Cortex of kidney (tissue), 1 donor: ENCODE measurements around the gene KRT3.
"Not testable (repeated sequence)": the region's sequence is repeated elsewhere in the genome, so short reads cannot be mapped to it uniquely, and the experiment has no call there.

ENCODE experiments used
- DNase-seq: peaks from one replicate; lab custom pipeline; 2025; lab: John Stamatoyannopoulos, UW

The KRT3 gene

DNA sequence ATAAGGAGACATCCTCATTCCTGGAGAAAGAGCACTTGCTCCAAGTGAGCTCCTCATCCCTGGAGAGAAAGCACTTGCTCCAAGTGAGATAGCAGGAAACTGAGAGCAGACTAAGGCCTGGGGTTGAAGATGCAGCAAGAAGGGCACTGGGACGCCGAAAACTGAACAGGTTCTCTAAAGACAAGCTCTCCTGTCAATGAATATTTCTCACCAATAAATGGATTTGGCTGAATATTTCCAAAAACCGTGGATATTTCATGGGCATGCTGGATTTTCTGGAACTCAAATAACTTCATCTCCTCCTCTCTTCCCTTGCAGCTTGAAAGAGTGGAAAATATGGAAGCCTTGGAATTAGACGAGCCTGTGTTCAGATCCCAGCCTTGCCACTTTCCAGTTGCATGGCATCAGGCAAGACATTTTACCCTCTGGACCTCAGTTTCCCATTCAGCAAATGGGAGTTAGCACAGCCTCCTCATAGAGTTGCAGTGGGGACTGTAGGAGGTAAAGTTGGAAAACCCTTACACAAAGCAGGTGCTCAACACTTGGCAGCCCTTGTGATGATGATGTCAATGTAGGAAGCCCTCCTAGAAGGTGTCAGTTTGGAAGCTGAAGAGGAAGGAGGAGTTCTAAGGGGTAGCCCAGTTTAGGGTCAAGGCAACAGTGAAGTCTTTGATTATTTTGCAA, 14.4 kb downstream of the KRT3 start:
- no peak for DNase-seq

DNA sequence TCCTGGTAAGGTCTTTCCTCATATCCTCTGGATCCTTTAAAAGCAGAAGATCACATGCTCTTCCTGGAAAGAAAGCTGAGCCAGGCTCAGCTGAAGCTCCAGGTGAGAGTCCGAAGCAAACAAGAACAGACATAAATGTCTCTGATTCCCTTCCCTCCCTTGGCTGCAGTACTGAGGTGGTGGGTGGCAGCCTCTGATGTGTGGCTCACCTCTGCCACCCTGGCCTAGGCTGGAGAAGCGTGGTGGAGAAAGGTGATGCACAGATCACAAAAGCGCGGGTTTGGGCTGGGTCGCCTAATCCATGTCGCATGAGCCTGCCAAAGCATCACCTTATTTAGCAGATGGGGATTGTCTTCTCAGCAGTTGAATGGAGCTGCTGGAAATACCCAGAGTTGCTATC, 16.0 kb downstream of the KRT3 start:
- no peak for DNase-seq

DNA sequence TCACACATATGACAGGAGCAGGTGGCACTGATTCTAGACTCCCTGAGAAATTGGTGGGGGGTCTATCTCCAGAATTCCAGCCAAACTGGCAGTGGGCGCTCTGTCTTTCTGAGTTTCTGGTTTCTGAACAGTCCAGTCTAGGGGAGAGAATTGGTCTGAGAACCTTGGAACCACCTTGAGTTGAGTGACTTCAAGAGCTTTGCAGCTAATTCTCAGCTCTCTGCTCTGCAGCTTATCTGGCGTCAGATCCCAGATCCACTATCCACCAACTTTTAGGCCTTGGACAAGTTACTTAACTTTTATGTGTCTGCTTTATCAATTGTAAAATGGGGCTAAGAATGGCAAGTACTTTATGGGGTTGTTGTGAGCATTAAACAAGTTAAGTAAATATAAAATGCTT, 17.1 kb downstream of the KRT3 start:
- no peak for DNase-seq

DNA sequence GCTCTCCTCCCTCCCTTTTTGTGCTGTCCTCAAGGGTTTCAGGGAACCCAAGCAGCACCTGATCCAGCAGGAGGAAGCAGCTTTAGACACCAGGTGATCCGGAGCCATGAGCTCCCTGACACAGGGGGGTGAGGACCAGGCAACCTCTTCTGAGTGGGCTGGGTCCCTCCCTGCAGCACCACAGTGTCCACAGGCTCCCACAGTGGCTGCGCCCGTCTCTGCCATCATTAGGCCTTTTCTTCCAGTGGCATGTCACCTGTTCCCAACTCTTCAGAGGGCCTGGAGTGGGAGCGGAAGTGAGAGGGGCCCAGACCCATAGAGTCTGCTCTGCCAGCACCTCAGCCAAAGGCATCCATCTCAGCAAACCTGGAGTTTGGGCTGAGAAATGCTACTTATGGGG, 18.4 kb downstream of the KRT3 start:
- DNase-seq = no peak

DNA sequence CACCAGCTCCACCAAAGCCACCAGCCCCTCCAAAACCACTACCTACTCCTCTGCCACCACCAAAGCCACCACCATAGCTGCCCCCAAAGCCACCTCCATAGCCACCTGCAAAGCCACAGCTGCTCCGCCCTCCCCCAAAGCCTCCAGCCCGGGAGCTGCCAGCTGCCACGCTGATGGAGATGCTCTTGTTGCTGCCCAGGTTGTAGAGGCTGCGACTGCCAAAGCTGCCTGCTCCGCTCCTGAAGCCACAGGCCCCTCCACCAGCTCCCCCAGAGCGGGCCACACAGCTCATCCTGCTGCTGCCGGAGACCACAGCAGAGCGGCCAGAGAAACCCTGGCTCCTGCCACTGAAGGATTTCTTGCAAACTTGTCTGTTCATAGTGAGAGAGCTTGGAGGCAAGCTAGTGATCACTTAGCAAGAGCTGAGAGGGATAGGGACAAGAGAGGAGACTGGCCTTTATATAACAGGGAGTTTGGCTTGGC, 19.0 kb downstream of the KRT3 start, which contains the start of gene KRT76:
Gene KRT76 (minus strand): TSS at position 433 of the 483 bp plus-strand sequence. CDS start 54 bp downstream, at position 379.
- no peak for DNase-seq

DNA sequence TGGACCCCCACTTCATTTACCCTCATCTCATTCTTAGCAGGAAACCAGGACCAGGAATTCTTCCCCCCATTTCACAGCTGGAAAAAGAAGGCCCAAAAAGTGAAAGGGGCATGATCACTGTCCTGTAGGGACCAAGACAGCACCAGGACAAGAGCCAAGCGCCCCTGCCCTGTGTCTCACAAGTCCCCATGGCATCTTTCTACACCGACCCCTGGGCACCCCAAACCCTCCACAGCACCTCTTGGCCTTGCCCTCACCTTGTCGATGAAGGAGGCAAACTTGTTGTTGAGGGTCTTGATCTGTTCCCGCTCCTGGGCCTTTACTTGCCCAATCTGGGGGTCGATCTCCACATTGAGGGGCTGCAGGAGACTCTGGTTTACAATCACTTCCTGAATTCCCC, 19.5 kb downstream of the KRT3 start:
- no peak for DNase-seq

DNA sequence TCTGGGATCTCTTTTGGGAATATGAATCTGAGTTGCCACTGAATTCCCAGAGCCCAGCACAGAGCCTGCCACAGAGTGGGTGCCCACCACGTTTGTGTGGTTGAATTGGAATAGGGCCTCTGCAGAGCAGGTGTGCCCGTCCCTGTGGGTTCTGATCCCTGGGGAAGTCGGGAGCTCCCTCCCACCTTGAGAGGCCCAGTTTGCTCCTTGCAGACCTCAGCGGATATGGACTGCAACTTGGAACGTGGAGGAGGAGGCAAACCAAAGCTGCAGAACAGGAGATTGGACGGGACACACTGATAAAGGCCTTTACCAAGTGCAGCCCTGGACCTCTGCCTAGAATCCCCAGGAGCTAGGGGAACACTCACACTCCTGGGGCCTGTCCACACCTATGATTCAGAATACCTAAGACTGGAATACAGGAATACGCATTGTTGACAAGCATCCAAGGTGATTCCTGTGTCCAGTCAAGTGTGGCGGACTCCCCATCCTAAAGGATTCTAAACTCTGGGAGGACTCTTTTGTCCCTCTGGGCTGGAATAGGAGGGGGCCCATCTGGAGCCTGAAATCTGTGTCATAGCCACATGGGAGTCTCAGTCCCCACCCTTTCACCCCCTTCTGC, 21.2 kb downstream of the KRT3 start:
- DNase-seq = no peak

DNA sequence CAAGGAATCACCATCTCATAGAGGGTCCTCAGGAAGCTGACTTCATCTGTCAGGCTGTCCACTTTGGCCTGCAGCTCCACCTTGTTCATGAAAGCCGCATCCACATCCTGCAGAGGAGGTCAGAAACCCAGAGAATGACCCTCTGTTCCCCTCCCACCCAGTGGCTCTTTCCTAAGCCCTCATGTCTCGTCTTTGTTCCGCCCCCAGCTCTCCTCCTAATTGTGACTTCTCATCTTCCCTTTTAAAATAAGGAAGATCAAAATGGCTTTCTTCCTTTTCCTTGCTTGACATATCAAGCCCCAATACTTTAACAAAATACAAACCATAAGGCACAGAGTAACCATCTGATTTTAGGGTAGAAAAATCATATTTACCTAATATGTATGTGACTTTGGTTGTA, 23.1 kb downstream of the KRT3 start:
- no peak for DNase-seq

DNA sequence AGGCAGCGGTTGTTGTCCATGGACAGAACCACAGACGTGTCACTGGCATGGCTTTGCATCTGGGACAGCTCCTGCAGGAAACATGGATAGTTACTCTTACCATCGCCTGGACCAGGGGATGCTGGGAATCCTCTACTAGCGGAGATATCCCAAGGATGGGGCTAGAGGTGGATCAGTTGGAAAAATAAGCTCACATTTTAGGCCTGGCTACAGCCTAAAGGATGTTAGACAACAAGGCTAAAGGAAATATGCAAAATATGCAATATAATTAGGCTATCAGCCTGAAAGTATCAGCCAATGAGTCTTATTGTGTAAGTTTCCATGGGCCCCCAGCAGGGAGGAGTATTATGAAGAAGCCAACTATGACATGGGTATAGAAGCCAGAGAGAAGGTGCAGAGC, 23.7 kb downstream of the KRT3 start:
- no peak for DNase-seq

DNA sequence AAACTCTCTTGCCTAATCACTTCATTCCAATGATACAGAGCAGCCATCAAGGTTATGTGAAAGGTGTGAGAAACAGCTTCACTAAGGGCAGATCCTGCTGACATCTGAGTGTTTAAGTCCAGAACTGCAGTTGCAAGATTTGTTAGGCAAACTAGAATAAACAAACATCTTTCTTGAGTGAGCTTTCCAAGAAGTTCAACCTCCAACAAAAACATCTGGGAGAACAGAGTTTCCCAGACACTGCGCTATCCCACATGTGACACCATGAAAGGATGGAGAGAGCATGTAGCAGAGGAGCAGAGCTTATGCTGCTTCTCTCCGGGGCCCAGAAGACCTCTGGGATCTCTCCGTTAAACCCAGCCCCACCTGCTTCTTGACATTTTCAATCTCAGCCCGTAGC, 24.4 kb downstream of the KRT3 start:
- no peak for DNase-seq

DNA sequence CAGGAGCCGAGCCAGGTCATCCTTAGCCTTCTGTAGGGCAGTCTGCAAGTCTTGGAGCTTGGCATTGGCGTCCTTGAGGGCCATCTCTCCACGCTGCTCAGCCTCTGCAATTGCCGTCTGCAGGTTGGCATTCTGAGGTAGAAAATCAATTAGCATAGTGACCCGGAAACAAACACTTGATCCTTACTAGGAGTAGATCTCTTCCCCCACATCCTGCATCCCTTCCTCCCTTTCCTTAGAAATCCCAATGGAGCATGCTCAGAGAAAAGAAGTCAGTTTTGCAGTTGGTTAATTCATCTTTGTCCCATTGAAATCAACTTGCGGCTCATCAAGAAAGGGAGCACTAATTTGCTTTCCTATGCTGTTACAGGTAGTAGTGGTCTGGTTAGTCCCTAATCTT, 24.8 kb downstream of the KRT3 start:
- DNase-seq = no peak

DNA sequence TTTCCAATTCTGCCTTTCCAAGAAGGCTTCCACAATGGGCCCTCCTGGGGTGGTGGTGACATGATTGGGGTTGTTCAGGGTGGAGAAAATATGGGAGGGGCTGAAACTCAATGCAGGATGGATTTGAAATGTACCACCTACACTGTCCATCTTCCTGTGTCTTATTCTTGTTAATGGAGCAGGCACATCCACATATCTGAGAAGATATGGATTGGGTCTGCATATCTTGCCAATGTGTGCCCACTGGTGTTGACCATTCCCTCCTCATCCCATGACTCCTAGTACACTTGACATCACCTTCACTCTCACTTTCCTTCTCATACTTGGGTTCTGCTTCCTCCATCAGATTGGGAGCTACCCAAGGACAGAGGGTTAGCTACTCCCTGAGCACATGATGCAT, 26.0 kb downstream of the KRT3 start:
- DNase-seq = no peak

DNA sequence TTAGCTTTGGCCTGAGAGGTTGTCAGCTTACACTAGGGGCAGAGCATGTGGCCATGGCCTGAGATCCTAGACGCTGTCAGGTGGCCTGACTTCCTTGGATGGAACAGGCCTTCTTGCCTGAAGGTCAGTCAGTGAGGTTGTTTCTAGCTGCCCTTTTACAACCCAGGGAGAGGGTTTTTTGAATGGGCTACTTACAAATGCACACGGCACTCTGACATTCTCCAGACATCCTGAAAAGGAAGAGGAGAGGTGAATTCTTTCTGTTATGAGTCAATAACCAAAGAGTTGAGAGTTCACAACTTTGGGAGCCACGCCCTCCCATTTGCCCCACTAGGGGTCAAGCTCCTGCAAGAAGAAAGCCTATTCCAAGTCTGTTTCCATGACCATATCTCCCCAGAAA, 26.6 kb downstream of the KRT3 start:
- no peak for DNase-seq

DNA sequence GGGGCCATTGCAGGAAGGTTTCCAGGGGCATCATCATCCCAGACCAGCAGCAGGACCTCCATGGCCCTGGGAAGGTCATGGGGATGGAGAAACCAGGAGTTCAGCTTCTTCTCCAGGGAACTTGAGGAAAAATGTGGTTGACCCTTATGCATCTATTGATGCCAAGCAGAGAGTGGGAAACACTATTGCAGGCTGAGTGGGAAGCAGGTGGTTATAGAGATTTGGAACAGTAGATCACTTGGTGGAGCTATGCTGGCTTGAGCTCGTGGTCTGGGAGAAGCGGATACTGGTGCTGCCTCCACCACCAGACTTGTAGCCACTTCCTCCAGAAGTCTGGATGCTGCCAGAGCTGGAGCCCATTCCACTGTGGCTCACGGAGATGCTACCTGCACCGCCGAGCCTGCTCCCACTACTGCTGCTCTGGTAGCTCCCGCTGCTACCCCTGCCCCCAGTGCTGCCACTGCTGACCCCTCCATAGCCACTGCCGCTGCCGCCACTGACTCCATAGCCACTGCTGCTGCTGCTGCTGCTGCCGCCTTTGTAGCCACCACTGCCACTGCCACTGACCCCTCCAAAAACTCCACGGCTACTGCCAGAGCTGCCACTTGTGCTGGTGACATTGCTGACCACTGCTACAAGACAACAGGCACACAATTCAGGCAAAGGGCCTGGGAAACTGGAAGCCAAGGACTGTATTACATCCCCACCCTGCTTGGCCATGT, 27.3 kb downstream of the KRT3 start:
- no peak for DNase-seq

DNA sequence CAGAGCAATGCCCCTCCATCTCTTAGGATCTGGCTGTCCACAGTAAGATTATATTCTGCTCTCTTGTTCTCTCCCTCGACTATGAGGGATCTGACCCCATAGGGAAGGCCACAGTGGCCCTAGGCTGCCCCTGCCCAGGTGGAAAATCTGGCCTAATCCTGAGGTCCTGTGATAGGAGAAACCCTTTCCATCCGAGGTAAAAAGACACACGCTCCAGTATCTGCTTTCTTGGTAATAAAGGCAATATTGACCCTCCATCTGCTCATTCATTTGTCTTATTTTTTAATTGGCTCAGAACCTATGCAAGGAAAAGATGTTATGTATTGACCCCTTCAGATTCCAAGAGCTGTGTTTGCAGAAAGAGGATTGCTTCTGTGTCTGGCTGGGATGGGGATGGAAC, 28.5 kb downstream of the KRT3 start:
- no peak for DNase-seq

DNA sequence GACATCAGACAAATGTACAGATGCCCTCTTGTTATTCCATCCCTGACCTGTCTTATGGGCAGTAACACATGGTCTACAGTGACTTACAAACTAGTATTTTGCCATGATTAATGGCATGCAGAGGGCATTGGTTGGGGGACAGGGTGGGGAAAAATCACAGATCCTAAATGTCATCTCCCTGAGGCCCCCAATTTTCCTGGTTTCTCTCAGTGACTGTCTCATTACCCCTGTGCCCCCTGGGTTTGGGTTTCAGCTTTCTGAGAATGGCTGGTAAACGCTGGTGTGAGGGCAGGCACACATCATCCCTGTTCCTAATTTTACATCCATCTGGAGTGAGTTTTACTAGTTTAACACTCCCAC, 28.9 kb downstream of the KRT3 start:
- no peak for DNase-seq

DNA sequence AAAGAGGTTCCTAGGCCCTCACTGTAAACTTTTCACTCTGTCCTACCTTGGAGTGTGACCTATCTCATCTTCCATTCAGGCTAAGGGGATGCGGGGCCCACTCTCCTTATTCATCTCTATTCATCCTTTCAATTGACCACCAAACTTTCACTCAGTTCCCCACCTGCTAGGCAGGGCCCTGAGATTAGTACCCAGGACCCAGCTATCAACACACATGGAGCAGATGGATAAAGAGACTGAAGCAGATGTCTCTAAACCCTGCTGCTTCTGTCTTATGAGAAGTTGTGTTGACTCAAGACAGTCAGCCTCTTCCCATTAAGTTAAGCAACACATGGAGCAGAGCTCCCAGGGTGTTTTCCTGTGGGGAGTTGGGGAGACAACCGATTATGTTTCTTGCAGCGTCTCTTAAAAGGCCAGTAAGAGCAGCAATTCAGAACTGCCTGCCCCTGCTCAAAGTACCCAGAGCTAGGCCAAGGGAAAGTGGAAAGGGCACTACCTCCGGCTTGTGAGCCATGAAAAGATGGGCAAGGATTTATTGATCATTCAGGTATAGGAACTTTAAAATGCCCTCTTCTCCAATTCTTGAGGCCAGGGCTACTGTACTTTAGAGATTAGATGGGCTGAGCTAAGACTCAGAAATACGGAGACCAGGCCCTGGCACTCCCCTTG, 29.4 kb downstream of the KRT3 start:
- no peak for DNase-seq

DNA sequence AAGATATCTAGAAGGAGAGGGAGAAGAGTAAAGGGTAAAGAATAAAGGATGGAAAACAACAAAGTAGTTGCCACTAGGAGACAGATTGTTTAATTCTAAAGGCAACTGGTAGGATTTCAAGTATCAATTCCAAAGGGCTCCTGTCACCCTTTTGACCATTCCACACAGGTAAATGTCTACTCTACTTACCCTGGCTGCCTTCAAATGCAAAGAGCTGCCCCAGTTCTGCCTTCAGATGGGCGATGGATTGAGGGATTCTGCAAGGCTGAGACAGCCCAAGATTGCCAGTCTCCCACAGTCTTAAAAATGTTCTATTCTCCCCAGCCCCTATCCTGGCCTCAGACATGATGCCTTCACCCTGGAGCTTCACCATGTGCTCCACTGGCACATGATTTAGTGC, 30.2 kb downstream of the KRT3 start:
- DNase-seq = no peak

DNA sequence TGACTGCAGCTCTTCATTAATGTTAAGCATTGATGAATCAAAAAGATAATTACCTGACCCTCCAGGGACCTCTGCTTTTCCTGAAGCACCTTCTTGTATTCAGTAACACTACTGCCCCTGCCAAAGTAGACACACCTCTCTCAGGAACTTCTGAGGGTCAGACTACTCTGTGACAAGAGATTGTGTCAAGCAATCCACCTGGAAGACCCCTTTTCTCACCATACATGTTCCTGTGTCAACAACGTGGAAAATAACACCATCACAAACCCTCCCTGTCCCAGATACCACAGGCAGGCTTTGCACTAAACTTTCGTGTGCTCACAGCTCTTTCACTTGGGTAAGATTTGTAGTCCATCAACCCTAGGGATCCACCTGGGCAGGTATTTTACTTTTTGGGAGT, 31.9 kb downstream of the KRT3 start:
- no peak for DNase-seq

DNA sequence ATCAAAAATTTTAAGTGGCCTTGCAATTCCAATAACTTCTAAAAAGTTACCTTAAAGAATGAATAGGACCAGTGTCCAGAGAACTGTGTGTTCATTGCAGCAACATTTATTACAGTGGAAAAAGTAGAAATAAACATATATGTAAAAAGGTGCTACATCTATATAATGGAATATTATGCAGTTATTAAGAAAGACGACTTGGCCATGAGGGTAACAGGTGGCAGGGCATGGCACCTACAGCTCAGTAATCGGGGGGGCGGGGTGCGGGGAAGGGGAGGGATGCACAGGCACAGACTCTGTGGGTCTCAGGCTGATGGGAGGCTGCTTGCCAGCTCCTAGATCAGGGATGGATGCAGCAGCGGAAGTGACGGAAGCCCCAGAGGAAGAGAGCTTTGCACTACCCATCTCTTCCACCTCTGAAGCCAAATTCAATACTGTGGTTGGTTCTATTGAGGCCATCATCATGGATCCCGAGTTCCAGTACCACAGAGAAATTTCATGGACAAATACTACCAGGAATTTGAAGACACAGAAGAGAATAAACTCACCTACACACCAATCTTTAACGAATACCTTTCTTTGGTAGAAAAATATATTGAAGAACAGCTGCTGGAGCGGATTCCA, 32.8 kb downstream of the KRT3 start:
- no peak for DNase-seq

DNA sequence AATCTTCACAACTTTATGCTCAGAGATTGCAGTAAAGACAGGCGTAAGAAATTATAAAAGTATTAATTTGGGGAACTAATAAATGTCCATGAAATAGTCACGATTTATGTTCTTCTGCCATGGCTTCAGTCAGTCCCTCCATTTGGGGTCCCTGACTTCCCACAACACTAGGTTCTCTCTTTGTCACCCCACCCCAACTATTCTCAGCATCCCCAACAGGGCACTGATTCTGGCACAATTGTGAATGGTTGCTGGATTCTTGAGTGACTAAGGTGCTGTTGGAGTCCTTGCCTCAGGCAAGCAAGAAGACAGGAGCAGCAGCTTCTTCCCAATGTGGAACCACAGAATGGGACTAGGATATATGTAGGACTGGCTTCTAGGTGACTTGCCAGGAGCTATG, 34.1 kb downstream of the KRT3 start:
- DNase-seq = no peak

DNA sequence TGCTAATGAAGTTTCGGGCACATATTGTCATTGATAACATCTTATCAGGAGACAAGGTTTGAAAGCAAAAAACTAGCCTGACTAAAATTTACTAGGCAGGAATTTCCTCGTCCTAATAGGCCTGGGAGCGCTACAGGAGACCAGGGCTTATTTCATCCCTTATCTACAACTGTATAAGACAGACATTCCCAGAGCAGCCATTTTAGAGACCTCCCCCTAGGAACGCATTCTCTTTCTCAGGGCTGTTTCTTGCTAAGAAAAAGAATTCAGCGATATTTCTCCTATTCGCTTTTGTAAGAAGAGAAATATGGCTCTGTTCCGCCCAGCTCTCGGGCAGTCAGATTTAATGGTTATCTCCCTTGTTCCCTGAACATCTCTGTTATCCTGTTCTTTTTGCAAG, 34.7 kb downstream of the KRT3 start:
- not testable (repeated sequence) for DNase-seq
